HG03342 (cell line): ENCODE measurements around the gene RUNX1.

Source experiments
- ATAC-seq: cut with Tn5 transposase; IDR thresholded peaks from one replicate; pipeline ENCODE4 v1.9.1; 2021; ENCODE audit warnings: mild to moderate bottlenecking, moderate library complexity; ENCODE audit not compliant: unreplicated experiment

Gene RUNX1

DNA sequence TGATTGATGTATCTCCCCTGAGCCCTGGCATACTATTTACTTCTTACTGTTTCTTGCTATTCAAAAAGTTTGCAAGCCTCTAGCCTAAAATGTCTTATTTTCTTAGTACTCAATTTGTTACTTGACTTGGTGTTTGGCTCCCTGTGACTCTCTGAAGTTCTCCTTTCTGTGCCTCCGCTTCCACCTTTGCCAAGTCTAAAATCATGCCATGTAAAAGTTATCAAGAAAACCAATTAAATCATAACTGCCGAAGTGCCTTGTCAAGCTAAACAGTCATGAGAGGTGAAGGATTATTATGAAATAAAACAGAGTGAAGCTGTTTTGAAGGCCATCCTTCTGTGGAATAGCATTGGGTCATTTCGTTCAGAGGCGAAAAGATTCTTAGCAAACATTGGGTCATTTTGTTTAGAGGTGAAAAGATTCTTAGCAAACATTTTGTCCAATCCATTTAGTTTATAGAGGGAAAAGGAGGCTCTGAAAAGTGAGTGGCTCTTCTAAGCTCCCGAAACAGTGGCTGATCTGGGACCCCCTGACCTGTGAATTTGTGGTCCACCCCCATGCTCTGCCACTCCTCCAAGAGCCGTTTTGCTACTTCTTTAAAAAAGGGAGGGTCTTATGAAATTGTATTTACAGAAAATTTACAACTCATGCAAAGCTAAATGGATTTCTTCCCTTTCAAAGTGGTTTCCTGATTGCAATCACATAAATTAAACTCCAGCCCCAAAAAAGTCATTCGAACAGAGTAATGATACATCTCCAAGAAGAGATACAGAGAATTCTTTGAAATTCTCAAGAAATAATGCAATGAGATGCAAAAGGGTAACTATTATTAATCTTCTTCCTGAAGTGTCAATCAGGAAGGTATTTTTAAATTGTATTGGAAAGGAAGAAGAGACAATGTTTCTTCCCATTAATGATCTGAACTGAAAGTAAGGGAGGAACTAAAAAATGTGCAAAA lies 141.4 kb downstream of the RUNX1 start:
- no peak for ATAC-seq

DNA sequence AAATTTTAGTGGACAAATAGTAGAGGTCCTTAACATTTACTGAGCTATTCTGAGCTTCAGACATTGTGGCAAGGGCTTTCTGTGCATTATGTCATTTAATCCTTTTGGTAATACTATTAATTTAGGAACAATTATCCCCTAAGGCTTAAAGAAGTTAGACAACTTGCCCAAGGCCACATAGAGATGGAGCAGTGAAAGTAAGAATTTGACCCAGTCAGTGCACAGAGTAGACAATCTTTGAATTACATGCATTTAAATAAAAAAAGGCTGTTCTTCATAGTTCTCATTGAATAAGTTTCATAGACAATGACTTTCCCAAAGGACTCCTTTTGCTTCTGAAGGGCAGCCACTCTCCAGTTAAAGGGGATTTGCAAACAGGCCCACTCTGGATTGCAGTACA lies 142.7 kb downstream of the RUNX1 start:
- ATAC-seq = no peak

DNA sequence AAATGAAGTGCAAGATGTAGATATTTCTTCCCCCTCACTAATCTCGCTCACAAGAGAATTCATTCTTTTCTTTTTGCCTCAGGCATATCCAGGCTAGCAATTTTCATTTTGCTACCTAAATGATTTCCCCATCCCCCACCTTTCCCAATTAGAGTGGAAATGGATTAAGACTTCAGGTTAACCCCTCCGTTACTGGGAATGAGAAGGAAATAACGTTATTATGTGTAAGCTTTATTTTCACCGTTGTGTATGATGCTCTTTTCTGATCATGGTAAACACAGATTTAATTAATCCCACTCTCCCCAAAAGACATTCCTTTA lies 143.9 kb downstream of the RUNX1 start:
- ATAC-seq = no peak

- ATAC-seq = no peak
Measured at GRCh38 chr21:34904526-34905217, 144.4 kb downstream of the RUNX1 start.

GRCh38 chr21:34900376-34900775 lies 148.7 kb downstream of the RUNX1 start:
- no peak for ATAC-seq

GRCh38 chr21:34899760-34900159 lies 149.3 kb downstream of the RUNX1 start:
- no peak for ATAC-seq

DNA sequence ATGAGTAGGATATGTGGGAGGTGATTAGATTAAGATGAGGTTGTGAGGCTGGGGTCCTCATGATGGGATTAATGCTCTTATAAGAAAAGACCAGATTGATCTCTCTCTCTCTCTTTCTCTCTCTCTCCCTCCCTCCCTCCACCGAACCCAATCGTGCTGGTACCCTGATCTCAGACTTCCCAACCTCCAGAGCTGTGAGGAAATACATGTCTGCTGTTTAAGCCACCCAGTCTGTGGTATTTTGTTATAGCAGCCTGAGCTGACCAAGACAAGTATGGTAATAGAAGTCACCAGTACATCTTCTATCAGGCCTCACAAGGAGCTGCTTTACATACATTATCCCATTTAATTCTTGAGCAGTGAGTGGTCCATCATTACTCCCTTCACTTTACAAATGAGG lies 149.8 kb downstream of the RUNX1 start:
- no peak for ATAC-seq

DNA sequence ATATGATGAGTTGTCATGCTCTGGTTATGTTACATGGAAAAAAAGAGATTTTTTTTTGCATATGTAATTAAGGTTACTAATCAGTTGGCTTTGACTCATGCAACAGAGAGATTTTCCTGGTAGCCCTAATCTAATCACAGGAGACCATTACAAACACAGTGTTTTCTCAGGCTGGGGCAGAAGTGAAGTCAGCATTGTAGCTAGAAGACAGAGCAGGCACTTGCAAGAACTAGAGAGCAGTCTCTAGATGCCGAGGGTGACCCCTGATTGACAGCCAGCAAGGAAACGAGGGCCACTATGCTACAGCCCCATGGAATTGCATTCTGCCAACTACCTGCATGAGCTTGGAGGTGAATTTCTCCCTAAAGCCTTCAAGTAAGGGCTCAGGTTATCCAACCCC lies 151.3 kb downstream of the RUNX1 start:
- no peak for ATAC-seq

DNA sequence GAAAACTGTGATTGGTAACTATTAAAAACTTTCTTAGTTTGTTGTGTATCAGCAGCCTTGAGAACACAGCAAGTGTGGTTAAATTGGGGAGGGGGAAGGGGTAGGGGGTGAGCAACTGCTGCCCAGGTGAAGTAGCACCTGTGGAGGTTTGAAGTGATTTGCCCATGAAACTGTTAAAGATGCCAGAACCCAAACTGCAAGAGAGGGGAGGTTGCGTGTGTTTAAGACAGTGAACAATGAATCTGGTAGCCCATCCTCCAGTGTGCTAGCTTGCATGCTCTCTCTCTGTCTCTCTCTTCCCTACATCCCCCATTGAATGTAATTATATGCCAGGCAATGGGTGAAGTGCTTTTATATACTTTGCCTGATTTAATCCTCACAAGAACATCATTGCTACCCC lies 154.7 kb downstream of the RUNX1 start:
- no peak for ATAC-seq

DNA sequence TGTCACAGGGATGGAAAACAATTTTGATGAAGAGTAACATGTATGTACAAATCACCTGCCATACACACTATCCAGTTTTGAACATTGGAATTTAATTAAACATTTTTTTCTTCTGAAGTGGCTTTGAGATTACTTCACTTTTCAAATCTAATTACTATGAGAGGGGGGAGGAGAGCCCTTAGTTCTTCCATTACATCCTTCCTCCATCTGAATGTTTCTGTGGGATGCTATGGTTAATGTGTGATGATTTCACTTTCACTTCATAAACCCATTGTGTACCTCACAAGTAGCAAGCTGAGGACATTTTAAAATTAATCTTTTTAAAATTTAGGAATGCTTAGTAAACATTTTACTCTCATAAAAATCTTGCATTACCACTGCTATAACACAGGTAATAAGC lies 156.9 kb downstream of the RUNX1 start:
- ATAC-seq = no peak

DNA sequence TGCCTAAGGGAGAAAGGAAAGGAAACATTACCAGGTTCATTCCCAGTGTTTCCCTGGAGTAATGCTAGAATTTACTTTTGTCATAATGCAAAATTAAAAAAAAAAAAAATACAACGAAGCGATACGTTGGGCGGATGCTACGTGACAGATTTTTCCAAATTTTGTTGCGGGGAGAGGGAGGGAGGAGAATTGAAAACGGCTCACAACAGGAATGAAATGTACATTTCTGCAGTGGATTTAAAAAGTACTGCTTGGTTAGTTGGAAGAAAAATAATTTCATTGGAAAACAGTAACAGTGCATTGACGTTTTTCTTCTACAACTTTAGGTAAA lies 157.5 kb downstream of the RUNX1 start:
- ATAC-seq = no peak

DNA sequence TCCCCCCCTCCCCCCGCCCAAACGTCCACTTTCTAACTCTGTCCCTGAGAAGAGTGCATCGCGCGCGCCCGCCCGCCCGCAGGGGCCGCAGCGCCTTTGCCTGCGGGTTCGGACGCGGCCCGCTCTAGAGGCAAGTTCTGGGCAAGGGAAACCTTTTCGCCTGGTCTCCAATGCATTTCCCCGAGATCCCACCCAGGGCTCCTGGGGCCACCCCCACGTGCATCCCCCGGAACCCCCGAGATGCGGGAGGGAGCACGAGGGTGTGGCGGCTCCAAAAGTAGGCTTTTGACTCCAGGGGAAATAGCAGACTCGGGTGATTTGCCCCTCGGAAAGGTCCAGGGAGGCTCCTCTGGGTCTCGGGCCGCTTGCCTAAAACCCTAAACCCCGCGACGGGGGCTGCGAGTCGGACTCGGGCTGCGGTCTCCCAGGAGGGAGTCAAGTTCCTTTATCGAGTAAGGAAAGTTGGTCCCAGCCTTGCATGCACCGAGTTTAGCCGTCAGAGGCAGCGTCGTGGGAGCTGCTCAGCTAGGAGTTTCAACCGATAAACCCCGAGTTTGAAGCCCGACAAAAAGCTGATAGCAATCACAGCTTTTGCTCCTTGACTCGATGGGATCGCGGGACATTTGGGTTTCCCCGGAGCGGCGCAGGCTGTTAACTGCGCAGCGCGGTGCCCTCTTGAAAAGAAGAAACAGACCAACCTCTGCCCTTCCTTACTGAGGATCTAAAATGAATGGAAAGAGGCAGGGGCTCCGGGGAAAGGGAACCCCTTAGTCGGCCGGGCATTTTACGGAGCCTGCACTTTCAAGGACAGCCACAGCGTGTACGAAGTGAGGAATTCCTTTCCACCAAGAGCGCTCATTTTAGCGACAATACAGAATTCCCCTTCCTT lies 158.1 kb downstream of the RUNX1 start:
- ATAC-seq = no peak

DNA sequence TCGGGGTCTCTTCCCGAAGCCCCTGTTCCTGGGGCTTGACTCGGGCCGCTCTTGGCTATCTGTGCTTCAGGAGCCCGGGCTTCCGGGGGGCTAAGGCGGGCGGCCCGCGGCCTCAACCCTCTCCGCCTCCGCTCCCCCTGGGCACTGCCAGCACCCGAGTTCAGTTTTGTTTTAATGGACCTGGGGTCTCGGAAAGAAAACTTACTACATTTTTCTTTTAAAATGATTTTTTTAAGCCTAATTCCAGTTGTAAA lies 158.7 kb downstream of the RUNX1 start:
- ATAC-seq = no peak

DNA sequence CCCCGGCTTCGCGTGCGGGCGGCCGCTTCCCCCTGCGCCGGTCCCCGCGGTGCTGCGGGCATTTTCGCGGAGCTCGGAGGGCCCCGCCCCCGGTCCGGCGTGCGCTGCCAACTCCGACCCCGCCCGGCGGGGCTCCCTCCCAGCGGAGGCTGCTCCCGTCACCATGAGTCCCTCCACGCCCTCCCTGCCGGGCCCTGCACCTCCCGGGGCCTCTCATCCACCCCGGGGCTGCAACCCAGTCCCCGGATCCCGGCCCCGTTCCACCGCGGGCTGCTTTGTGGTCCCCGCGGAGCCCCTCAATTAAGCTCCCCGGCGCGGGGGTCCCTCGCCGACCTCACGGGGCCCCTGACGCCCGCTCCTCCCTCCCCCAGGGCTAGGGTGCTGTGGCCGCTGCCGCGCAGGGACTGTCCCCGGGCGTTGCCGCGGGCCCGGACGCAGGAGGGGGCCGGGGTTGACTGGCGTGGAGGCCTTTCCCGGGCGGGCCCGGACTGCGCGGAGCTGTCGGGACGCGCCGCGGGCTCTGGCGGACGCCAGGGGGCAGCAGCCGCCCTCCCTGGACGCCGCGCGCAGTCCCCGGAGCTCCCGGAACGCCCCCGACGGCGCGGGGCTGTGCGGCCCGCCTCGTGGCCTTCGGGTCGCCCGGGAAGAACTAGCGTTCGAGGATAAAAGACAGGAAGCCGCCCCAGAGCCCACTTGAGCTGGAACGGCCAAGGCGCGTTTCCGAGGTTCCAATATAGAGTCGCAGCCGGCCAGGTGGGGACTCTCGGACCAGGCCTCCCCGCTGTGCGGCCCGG lies 159.2 kb downstream of the RUNX1 start:
- ATAC-seq = peak; percentile 40

DNA sequence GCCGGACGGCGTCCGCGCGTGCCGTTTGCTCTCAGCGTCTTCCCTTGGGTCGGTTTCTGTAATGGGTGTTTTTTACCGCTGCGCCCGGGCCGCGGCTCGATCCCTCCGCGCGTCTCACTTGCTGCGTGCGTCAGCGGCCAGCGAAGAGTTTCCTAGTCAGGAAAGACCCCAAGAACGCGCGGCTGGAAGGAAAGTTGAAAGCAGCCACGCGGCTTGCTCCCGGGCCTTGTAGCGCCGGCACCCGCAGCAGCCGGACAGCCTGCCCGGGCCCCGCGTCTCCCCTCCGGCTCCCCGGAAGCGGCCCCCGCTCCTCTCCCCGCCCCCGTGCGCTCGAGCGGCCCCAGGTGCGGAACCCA lies 159.8 kb downstream of the RUNX1 start:
- ATAC-seq = no peak

DNA sequence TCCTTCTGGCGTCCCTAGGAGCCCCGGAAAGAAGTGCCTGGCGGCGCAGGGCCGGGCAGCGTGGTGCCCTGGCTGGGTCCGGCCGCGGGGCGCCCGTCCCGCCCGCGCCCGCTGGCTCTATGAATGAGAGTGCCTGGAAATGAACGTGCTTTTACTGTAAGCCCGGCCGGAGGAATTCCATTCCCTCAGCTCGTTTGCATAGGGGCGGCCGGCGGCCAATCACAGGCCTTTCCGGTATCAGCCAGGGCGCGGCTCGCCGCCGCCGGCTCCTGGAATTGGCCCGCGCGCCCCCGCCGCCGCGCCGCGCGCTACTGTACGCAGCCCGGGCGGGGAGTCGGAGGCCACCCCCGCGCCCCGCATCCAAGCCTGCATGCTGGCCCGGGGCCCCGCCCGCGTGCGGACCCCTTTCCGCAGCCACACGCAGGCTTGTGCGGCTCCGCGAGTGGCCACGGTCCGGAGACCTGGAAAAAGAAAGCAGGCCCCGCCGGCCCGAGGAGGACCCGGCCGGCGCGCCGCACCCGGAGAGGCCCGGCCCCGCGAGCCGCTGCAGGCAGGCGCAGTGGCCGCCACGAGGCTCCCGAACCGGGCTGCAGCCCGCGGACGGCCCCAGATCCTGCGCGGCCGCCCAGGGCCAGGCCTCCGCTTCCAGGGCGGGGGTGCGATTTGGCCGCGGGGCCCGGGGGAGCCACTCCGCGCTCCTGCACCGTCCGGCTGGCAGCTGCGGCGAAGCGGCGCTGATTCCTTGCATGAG lies 160.4 kb downstream of the RUNX1 start:
- ATAC-seq = peak; percentile 44

GRCh38 chr21:34887725-34888568 lies 161.2 kb downstream of the RUNX1 start:
- no peak for ATAC-seq

- ATAC-seq = no peak
Measured at GRCh38 chr21:34887105-34887442, 162.0 kb downstream of the RUNX1 start.

GRCh38 chr21:34886240-34887104 lies 162.6 kb downstream of the RUNX1 start:
- ATAC-seq = no peak
